Uterus (tissue), 4 donors: ENCODE data around the gene CERS6. TPM values are rescaled to one million over a fixed set of nuclear protein-coding genes. Genes with fewer than 3 reads are reported as not detected.

Experiments
- DNase-seq, 2 donors: peaks; one replicate each; pipeline ENCODE4 v3.0.0-alpha.2; 2019 to 2020
- H3K27ac ChIP-seq, 2 donors: fragments of 200-600 bp; sonication (generic); 1 replicate in 1 of 2; 2 replicates in 1 of 2; pipeline ENCODE4 v1.5.1; 2016 to 2018
- H3K27me3 ChIP-seq, 2 donors: fragments of 200-600 bp; sonication (generic); one replicate each; pipeline ENCODE4 v1.5.1; 2018 to 2019; ENCODE audit warnings: control low read depth in 1 of 2
- H3K36me3 ChIP-seq, 2 donors: fragments of 200-600 bp; sonication (generic); one replicate each; pipeline ENCODE4 v1.5.1; 2019; ENCODE audit warnings: control low read depth in 1 of 2
- H3K4me1 ChIP-seq, 2 donors: fragments of 200-600 bp; sonication (generic); one replicate each; pipeline ENCODE4 v1.5.1; 2018 to 2019; ENCODE audit warnings: control low read depth in 1 of 2
- H3K4me3 ChIP-seq, 2 donors: fragments of 200-600 bp; sonication (generic); 1 replicate in 1 of 2; 2 replicates in 1 of 2; pipeline ENCODE4 v1.5.1; 2018 to 2019; ENCODE audit warnings: mild to moderate bottlenecking in 1 of 2
- H3K9me3 ChIP-seq, 2 donors: fragments of 200-600 bp; sonication (generic); one replicate each; pipeline ENCODE4 v1.5.1; 2019; ENCODE audit warnings: control low read depth in 1 of 2
- CTCF ChIP-seq, 4 experiments: fragments of 200-600 bp in 2 of 4; fragments of 450-650 bp in 2 of 4; sonication (generic) in 2 of 4; IDR thresholded peaks; one replicate each; pipeline ENCODE4 v1.5.1; 2016 to 2019; ENCODE audit warnings: antibody characterized with exemption in 4 of 4, mild to moderate bottlenecking in 2 of 4, moderate library complexity in 1 of 4
- POLR2A ChIP-seq, 2 donors: fragments of 450-650 bp; IDR thresholded peaks; one replicate each; pipeline ENCODE4 v1.6.1; 2016; ENCODE audit warnings: antibody characterized with exemption in 2 of 2, mild to moderate bottlenecking in 1 of 2, moderate library complexity in 1 of 2
- intact Hi-C: fragments of 100-400 bp; cut with DNase I; formaldehyde crosslinking; loops from one replicate; pipeline ENCODE4 v1.15.1; 2023; ENCODE audit warnings: low total_unique reads
- total RNA-seq, 4 donors: library from RNA; depleted of rRNA in 3 of 4; stranded (reverse); fragments of >200 nt in 3 of 4; gene quantifications; one replicate each; pipeline versions ENCODE4 v1.1.0 to v1.2.4, GENCODE V29; 2014 to 2023
- donor health status: DM: yes; HTN: yes; CAD: no.

Gene CERS6
- total RNA-seq, 4 donors from 2014 or later, result 20.0 to 47.2 (median 26.6) TPM

- no peaks in the 10 kb centered on the region for H3K9me3 ChIP-seq
- intact Hi-C loops, result no loop called here
- no peak for TF ChIP-seq POLR2A (IDR thresholded peaks at IDR 0.05)
- no peak for DNase-seq
- no peaks in the 10 kb centered on the region for H3K27me3 ChIP-seq
- no peaks in the 10 kb centered on the region for H3K4me1 ChIP-seq
- no peaks in the 10 kb centered on the region for H3K36me3 ChIP-seq
- H3K4me3 ChIP-seq, result no peak overlapping the region
- no peak overlapping the region for H3K27ac ChIP-seq
These were observed 31.7 kb upstream of the CERS6 start for GRCh38 chr2:168424112-168424951.

- TF ChIP-seq POLR2A (IDR thresholded peaks at IDR 0.05) (no peak), CTCF (IDR thresholded peaks at IDR 0.05) (no peak)
- Histone ChIP-seq H3K27me3 (no peaks in the 10 kb centered on the region), H3K36me3 (no peaks in the 10 kb centered on the region), H3K9me3 (no peaks in the 10 kb centered on the region), H3K4me1 (no peaks in the 10 kb centered on the region), H3K4me3 (no peak overlapping the region), H3K27ac (no peak overlapping the region)
- intact Hi-C loops, result no loop called here
- DNase-seq, result no peak
These were observed 31.1 kb upstream of the CERS6 start for GRCh38 chr2:168424971-168425370.

- H3K4me3 ChIP-seq, result no peak overlapping the region
- no peak for TF ChIP-seq POLR2A (IDR thresholded peaks at IDR 0.05)
- TF ChIP-seq CTCF (IDR thresholded peaks at IDR 0.05), result no peak
- DNase-seq, result no peak
- H3K27me3 ChIP-seq, result no peaks in the 10 kb centered on the region
- H3K4me1 ChIP-seq, result no peaks in the 10 kb centered on the region
- no peak overlapping the region for H3K27ac ChIP-seq
- no peaks in the 10 kb centered on the region for H3K36me3 ChIP-seq
- intact Hi-C loops, result no loop called here
- H3K9me3 ChIP-seq, result no peaks in the 10 kb centered on the region
These were observed 29.2 kb upstream of the CERS6 start for GRCh38 chr2:168426861-168427260.

- Histone ChIP-seq H3K27ac (no peak overlapping the region), H3K4me3 (no peak overlapping the region), H3K36me3 (no peaks in the 10 kb centered on the region), H3K4me1 (no peaks in the 10 kb centered on the region), H3K9me3 (no peaks in the 10 kb centered on the region), H3K27me3 (no peaks in the 10 kb centered on the region)
- intact Hi-C loops, result no loop called here
- DNase-seq, result no peak
- TF ChIP-seq CTCF (IDR thresholded peaks at IDR 0.05) (no peak), POLR2A (IDR thresholded peaks at IDR 0.05) (no peak)
These were observed 28.6 kb upstream of the CERS6 start for GRCh38 chr2:168427451-168427850.

- Histone ChIP-seq H3K9me3 (no peaks in the 10 kb centered on the region), H3K27me3 (no peaks in the 10 kb centered on the region), H3K4me3 (no peak overlapping the region), H3K36me3 (no peaks in the 10 kb centered on the region), H3K27ac (no peak overlapping the region), H3K4me1 (no peaks in the 10 kb centered on the region)
- TF ChIP-seq CTCF (IDR thresholded peaks at IDR 0.05) (no peak), POLR2A (IDR thresholded peaks at IDR 0.05) (no peak)
- DNase-seq, result no peak
- intact Hi-C loops, result no loop called here
These were observed 27.6 kb upstream of the CERS6 start for GRCh38 chr2:168428431-168428830.
